K562 (cell line): Measurements from ENCODE around the gene SYPL2. TPM values are rescaled to one million over a fixed set of nuclear protein-coding genes. Genes with fewer than 3 reads are reported as not detected.

Source experiments
- ATAC-seq: fragments of 200-7000 bp; cut with Tn5 transposase; 3 replicates; pipeline ENCODE4 v1.9.1; 2020; ENCODE audit warnings: moderate library complexity
- BruUV-seq: library from RNA; stranded (reverse); fragments of 400-500 nt; replicated peaks from 2 replicates; lab custom pipeline; 2021; lab: Mats Ljungman, UMichigan
- CTCF ChIA-PET: fragments of 300-600 bp; formaldehyde crosslinking; extraction: SDS; loops from one replicate; lab custom pipeline; 2021; ENCODE audit warnings: low intra/inter-chr PET ratio; lab: Yijun Ruan, JAX
- POLR2A ChIA-PET: fragments of 300-600, 350-650 bp; sonication (Branson Sonifier 250); formaldehyde crosslinking; extraction: SDS; loops from one replicate; lab custom pipeline; 2021; ENCODE audit warnings: antibody characterized with exemption, inconsistent platforms; lab: Yijun Ruan, JAX
- DNase-seq, 4 experiments: peaks; one replicate each; pipeline versions ENCODE4 v3.0.0 to v3.0.0-alpha.2; 2011 to 2018; ENCODE audit warnings: low spot score in 3 of 4, mixed read lengths in 3 of 4; ENCODE audit errors: extremely low read depth in 1 of 4
- FAIRE-seq: peaks from 2 replicates; lab custom pipeline; 2011; peaks lifted over from hg19 to GRCh38; lab: Jason Lieb, UNC
- H2AFZ ChIP-seq: 2 replicates; pipeline ENCODE4 v1.6.0; 2011; ENCODE audit warnings: low read depth, low read length, control low read depth, inconsistent platforms
- H3K27ac ChIP-seq: fragments of 200-600 bp; 3 replicates; pipeline ENCODE4 v1.8.0; 2011; ENCODE audit warnings: low read depth, mild to moderate bottlenecking, control low read depth, inconsistent platforms, low read length, moderate library complexity, mixed read lengths; ENCODE audit errors: extremely low read depth
- H3K27me3 ChIP-seq, 2 experiments: fragments of 300-600 bp in 1 of 2; 2 replicates in 1 of 2; 3 replicates in 1 of 2; pipeline versions ENCODE4 v1.6.0 to v1.8.0; 2011; ENCODE audit warnings: inconsistent platforms in 2 of 2, low read length in 2 of 2, mild to moderate bottlenecking in 1 of 2, mixed read lengths in 1 of 2, moderate library complexity in 1 of 2; ENCODE audit not compliant: control insufficient read depth in 2 of 2, insufficient read depth in 2 of 2
- H3K36me3 ChIP-seq: fragments of 300-600 bp; 3 replicates; pipeline ENCODE4 v1.8.0; 2011; ENCODE audit warnings: mild to moderate bottlenecking, low read length, inconsistent platforms; ENCODE audit not compliant: control insufficient read depth, insufficient read depth
- H3K4me1 ChIP-seq, 2 experiments: fragments of 200-600 bp in 1 of 2; replicated peaks in 1 of 2; 2 replicates in 1 of 2; 3 replicates in 1 of 2; pipeline versions ENCODE4 v1.5.1 to v1.8.0; 2011; ENCODE audit warnings: inconsistent platforms in 2 of 2, low read length in 2 of 2, mild to moderate bottlenecking in 1 of 2, mixed read lengths in 1 of 2, moderate library complexity in 1 of 2; ENCODE audit not compliant: control insufficient read depth in 2 of 2, insufficient read depth in 2 of 2
- H3K4me2 ChIP-seq: 2 replicates; pipeline ENCODE4 v1.6.1; 2011; ENCODE audit warnings: low read length, control low read depth, inconsistent platforms, mixed read lengths; ENCODE audit not compliant: insufficient read depth
- H3K4me3 ChIP-seq: fragments of 200-600 bp; sonication (generic), shearing (Covaris generic); 2 replicates; pipeline ENCODE4 v1.5.1; 2016; ENCODE audit warnings: control low read depth, inconsistent platforms
- H3K79me2 ChIP-seq: fragments of 200-600 bp; 3 replicates; pipeline ENCODE4 v1.8.0; 2011; ENCODE audit warnings: low read length, inconsistent platforms; ENCODE audit not compliant: control insufficient read depth, insufficient read depth
- H3K9ac ChIP-seq, 2 experiments: 2 replicates each; pipeline versions ENCODE4 v1.6.0 to v1.6.1; 2011; ENCODE audit warnings: low read depth in 2 of 2, low read length in 2 of 2, control low read depth in 1 of 2, inconsistent platforms in 1 of 2, mild to moderate bottlenecking in 1 of 2, mixed read lengths in 1 of 2; ENCODE audit not compliant: insufficient read depth in 1 of 2
- H3K9me1 ChIP-seq: one replicate; pipeline ENCODE4 v1.6.0; 2011; ENCODE audit warnings: inconsistent platforms, mild to moderate bottlenecking, low read length, moderate library complexity; ENCODE audit not compliant: control insufficient read depth, insufficient read depth
- H3K9me3 ChIP-seq: replicated peaks from 2 replicates; pipeline ENCODE4 v1.5.1; 2011; ENCODE audit warnings: low read depth, low read length, inconsistent platforms; ENCODE audit not compliant: control insufficient read depth, insufficient read depth
- H4K20me1 ChIP-seq: replicated peaks from 2 replicates; pipeline ENCODE4 v1.6.1; 2011; ENCODE audit warnings: low read length, inconsistent platforms, mixed read lengths; ENCODE audit not compliant: control insufficient read depth, insufficient read depth
- BRF1 ChIP-seq: IDR thresholded peaks from 3 replicates; pipeline ENCODE4 v1.6.1; 2011; ENCODE audit warnings: borderline replicate concordance, mild to moderate bottlenecking; ENCODE audit not compliant: insufficient read length; ENCODE audit errors: extremely low read depth
- EZH2 ChIP-seq: IDR thresholded peaks from 2 replicates; pipeline ENCODE4 v1.6.1; 2012; ENCODE audit warnings: low read depth, mild to moderate bottlenecking, inconsistent platforms, low read length, borderline replicate concordance
- NFXL1 ChIP-seq: fragments of 450-650 bp; formaldehyde crosslinking; IDR thresholded peaks from 2 replicates; pipeline ENCODE4 v1.4.0; 2021; ENCODE audit warnings: mild to moderate bottlenecking
- ZBTB1 ChIP-seq: sonication (generic); formaldehyde crosslinking; IDR thresholded peaks from 2 replicates; pipeline ENCODE4 v1.8.1; 2023; ENCODE audit warnings: missing genetic modification reagents, low read depth, mild to moderate bottlenecking, borderline replicate concordance
- ZKSCAN1 ChIP-seq: fragments of 150-350 bp; IDR thresholded peaks from 2 replicates; pipeline ENCODE4 v1.6.1; 2016; ENCODE audit warnings: low read depth, low read length
- WGBS: fragments of 100-300 bp; shearing (Covaris generic); methylation state at CpG from one replicate; pipeline ENCODE4 v1.1.6; 2016; ENCODE audit warnings: low coverage, mixed read lengths; ENCODE audit not compliant: insufficient coverage; ENCODE audit errors: missing lambda C conversion rate; 5-methylcytosine and 5-hydroxymethylcytosine counted together
- in situ Hi-C: fragments of 300-500 bp; cut with MboI; formaldehyde crosslinking; loops from 4 replicates; pipeline ENCODE4 v1.15.0; 2018; ENCODE audit warnings: inconsistent platforms, mixed read lengths
- intact Hi-C: fragments of 100-400 bp; cut with micrococcal nuclease; formaldehyde crosslinking; loops from 2 replicates; pipeline ENCODE4 v1.14.2; 2022
- polyA plus RNA-seq, 8 experiments: library from polyadenylated mRNA; depleted of rRNA in 4 of 8; stranded (reverse) in 5 of 8; unstranded in 3 of 8; fragments of >200 nt; fragmentation: Nextera tagmentation in 2 of 8; fragmentation: Illumina TruSeq in 1 of 8; extraction: Ambion mirVana in 2 of 8; extraction: Trizol in 1 of 8; gene quantifications; 2 replicates each; pipeline versions ENCODE4 v1.2.1 to v1.2.3, GENCODE V29; 2011 to 2014; ENCODE audit warnings: inconsistent platforms in 1 of 8, missing spikeins in 1 of 8
- total RNA-seq, 7 experiments: library from RNA; depleted of rRNA in 6 of 7; stranded (reverse); fragments of >200 nt in 6 of 7; fragmentation: Illumina TruSeq in 2 of 7; extraction: Trizol in 2 of 7; gene quantifications; 2 replicates each; pipeline versions ENCODE4 v1.2.1 to v1.2.3, GENCODE V29; 2011 to 2021; ENCODE audit warnings: low replicate concordance in 1 of 7

Gene SYPL2
- total and polyA plus RNA-seq, 9 of the 15 experiments (the other 6 are each of a cell fraction or from before 2014, with no cell fraction given): 0.03 to 0.20 (median 0.07) TPM; not detected in 2

DNA sequence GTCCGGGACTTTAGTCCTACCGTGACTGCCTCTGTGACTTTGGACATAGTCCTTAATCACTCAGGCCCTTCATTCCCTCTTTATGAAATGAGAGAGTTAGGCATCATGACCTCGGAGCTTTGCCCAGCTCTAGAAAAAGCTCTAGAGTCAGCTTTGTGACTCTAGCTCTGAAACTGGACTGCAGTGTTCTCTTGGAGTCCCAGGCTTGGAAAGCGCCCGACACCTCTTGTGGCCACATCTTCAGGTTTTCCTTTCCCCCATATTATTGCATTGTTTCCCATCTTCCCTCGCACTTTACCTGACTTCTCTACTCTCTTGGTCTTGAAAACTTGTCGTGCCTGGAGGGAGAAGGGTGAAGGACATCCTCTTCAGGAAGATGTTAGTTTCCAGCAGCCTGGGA, 55.7 kb downstream of the SYPL2 start:
- FAIRE-seq (no peak), DNase-seq (no peak), ATAC-seq (peak; percentile 37)
- Histone ChIP-seq H3K4me3 (no peak overlapping the region), H3K9me3 (no peaks in the 10 kb centered on the region), H3K9me1 (no peaks in the 10 kb centered on the region), H3K27me3 (peaks cover 33 to 37% of the 10 kb centered on the region in 2 experiments), H3K36me3 (no peaks in the 10 kb centered on the region), H4K20me1 (no peaks in the 10 kb centered on the region), H3K4me2 (no peak overlapping the region), H2AFZ (peak overlapping the region; percentile 18; the same call in 1 of the 2 replicates), H3K4me1 (no peaks in the 10 kb centered on the region; a peak in 1 of 5 replicates), H3K79me2 (no peaks in the 10 kb centered on the region), H3K27ac (no peak overlapping the region), H3K9ac (no peak overlapping the region)
- intact Hi-C loops (no loop called here), in situ Hi-C loops (no loop called here)
- TF ChIP-seq EZH2: peak; percentile 86; the same call in 1 of the 2 replicates
- no peak for TF ChIP-seq BRF1
- BruUV-seq: no TSS peak
- CTCF ChIA-PET: no interaction called here
- 9% methylated on average over 7 of the region's 7 CpGs for WGBS
- POLR2A ChIA-PET: interaction anchor here (0.6 to 1.1 kb wide), 5 partner anchors 9 to 1542 kb away, joined by 3 read pairs; partner anchors contain the start of gene CYB561D1

DNA sequence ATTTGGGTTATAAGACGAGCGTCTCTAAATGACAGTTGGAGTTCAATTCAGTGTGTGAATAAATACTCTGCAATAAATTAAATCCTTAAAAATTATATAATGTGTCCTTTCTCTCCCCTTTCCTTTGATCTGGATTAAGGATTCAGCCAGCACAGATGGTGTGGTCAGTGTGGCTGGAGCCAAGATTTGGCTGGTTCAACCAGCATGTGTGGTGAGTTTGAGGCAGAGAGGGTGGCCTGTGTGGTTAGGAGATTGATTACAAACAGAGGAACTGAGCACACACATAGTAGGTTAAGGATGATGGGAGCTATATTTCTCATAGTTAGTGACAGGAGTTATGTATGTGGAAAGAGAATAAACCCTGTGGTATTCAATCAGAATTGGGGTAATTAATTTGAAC, 57.4 kb downstream of the SYPL2 start:
- H3K36me3 ChIP-seq: no peaks in the 10 kb centered on the region
- H3K9ac ChIP-seq: no peak overlapping the region
- BruUV-seq: no TSS peak
- whole genome bisulfite sequencing: 4% methylated on average over 2 of the region's 2 CpGs
- H3K4me1 ChIP-seq: no peaks in the 10 kb centered on the region; a peak in 1 of 5 replicates
- no peak for ATAC-seq
- no peaks in the 10 kb centered on the region for H3K9me3 ChIP-seq
- DNase-seq: no peak
- TF ChIP-seq ZBTB1 (CRISPR knock-in tag): peak; percentile 65; the same call in 1 of the 2 replicates
- TF ChIP-seq ZKSCAN1: 0 out of 2 replicates have a peak, but pooled peaks have one; percentile 28
- no peak for TF ChIP-seq NFXL1 (CRISPR knock-in tag)
- H3K4me2 ChIP-seq: no peak overlapping the region
- FAIRE-seq: no peak
- H2AFZ ChIP-seq: no peak overlapping the region
- H3K4me3 ChIP-seq: no peak overlapping the region
- in situ Hi-C loops: no loop called here
- CTCF ChIA-PET: no interaction called here
- no peaks in the 10 kb centered on the region for H3K79me2 ChIP-seq
- H3K9me1 ChIP-seq: no peaks in the 10 kb centered on the region
- no peaks in the 10 kb centered on the region for H4K20me1 ChIP-seq
- intact Hi-C loops: no loop called here
- POLR2A ChIA-PET: interaction anchor here (1.2 kb wide), 1 partner anchor 33 kb away, joined by 3 read pairs; no protein-coding TSS in a partner anchor
- peaks cover 44 to 54% of the 10 kb centered on the region in 2 experiments for H3K27me3 ChIP-seq
- no peak overlapping the region for H3K27ac ChIP-seq
